ENCODE data around the gene HES4. TPM values are rescaled to one million over a fixed set of nuclear protein-coding genes. Genes with fewer than 3 reads are reported as not detected.

The HES4 gene
- total RNA-seq, 2 donors from 2014 or later, result 45.8 to 82.6 TPM

- H3K4me1 ChIP-seq (replicated peaks), result peaks cover 4% of the 10 kb centered on the region
- no peaks in the 10 kb centered on the region for H3K36me3 ChIP-seq
- intact Hi-C loops (cut with DNase I), result no loop called here
- DNase-seq (ENCODE audit: low spot score), result no peak
- TF ChIP-seq POLR2A (IDR thresholded peaks at IDR 0.05) (no peak), POLR2AphosphoS5 (IDR thresholded peaks at IDR 0.05) (no peak), CTCF (IDR thresholded peaks at IDR 0.05) (peak in 1 of 4 experiments; percentile 4)
- no peaks in the 10 kb centered on the region for H3K9me3 ChIP-seq
- WGBS, result 1% methylated on average over 53 of the region's 86 CpGs
- peak overlapping the region; percentile 59 to 71 for H3K4me3 ChIP-seq
- no peaks in the 10 kb centered on the region for H3K27me3 ChIP-seq (replicated peaks; ENCODE audit: insufficient read depth)
- H3K27ac ChIP-seq, result peak overlapping the region; percentile 94 to 95
Observed at GRCh38 chr1:998995-999724, 737 bp downstream of the HES4 start.

GRCh38 chr1:998745-998994, 1.2 kb downstream of the HES4 start:
- H3K27me3 ChIP-seq (replicated peaks; ENCODE audit: insufficient read depth), result no peaks in the 10 kb centered on the region
- TF ChIP-seq POLR2AphosphoS5 (IDR thresholded peaks at IDR 0.05), result no peak
- H3K4me3 ChIP-seq, result peak overlapping the region; percentile 59 to 71
- peaks cover 4% of the 10 kb centered on the region for H3K4me1 ChIP-seq (replicated peaks)
- H3K36me3 ChIP-seq, result no peaks in the 10 kb centered on the region
- no peaks in the 10 kb centered on the region for H3K9me3 ChIP-seq
- no peak for DNase-seq (ENCODE audit: low spot score)
- intact Hi-C loops (cut with DNase I), result no loop called here
- peak overlapping the region in 1 of 2 donors; percentile 94 for H3K27ac ChIP-seq
- 2% methylated on average over 17 of the region's 27 CpGs for WGBS

- Histone ChIP-seq H3K4me1 (replicated peaks) (peaks cover 4% of the 10 kb centered on the region), H3K27ac (no peak overlapping the region), H3K36me3 (no peaks in the 10 kb centered on the region), H3K9me3 (no peaks in the 10 kb centered on the region), H3K27me3 (replicated peaks; ENCODE audit: insufficient read depth) (no peaks in the 10 kb centered on the region), H3K4me3 (peak overlapping the region; percentile 59 to 71)
- 33% methylated on average over 74 of the region's 75 CpGs for WGBS
- intact Hi-C loops (cut with DNase I), result no loop called here
- no peak for TF ChIP-seq POLR2AphosphoS5 (IDR thresholded peaks at IDR 0.05)
- TF ChIP-seq CTCF (IDR thresholded peaks at IDR 0.05), result no peak
- no peak for TF ChIP-seq POLR2A (IDR thresholded peaks at IDR 0.05)
- no peak for DNase-seq (ENCODE audit: low spot score)
Observed at GRCh38 chr1:997993-998744, 1.7 kb downstream of the HES4 start.

- H3K27me3 ChIP-seq (replicated peaks; ENCODE audit: insufficient read depth), result no peaks in the 10 kb centered on the region
- TF ChIP-seq POLR2AphosphoS5 (IDR thresholded peaks at IDR 0.05), result no peak
- no peak for TF ChIP-seq POLR2A (IDR thresholded peaks at IDR 0.05)
- no peak for TF ChIP-seq CTCF (IDR thresholded peaks at IDR 0.05)
- no peak overlapping the region for H3K4me3 ChIP-seq
- no peak for DNase-seq (ENCODE audit: low spot score)
- H3K9me3 ChIP-seq, result no peaks in the 10 kb centered on the region
- H3K27ac ChIP-seq, result no peak overlapping the region
- H3K4me1 ChIP-seq (replicated peaks), result peaks cover 4% of the 10 kb centered on the region
- intact Hi-C loops (cut with DNase I), result no loop called here
- H3K36me3 ChIP-seq, result no peaks in the 10 kb centered on the region
- WGBS, result 97% methylated on average over 3 of the region's 3 CpGs
Observed at GRCh38 chr1:997713-997992, 2.2 kb downstream of the HES4 start.

GRCh38 chr1:996851-997712, 2.8 kb downstream of the HES4 start:
- Histone ChIP-seq H3K27me3 (replicated peaks; ENCODE audit: insufficient read depth) (no peaks in the 10 kb centered on the region), H3K4me3 (no peak overlapping the region), H3K36me3 (no peaks in the 10 kb centered on the region), H3K9me3 (no peaks in the 10 kb centered on the region), H3K27ac (no peak overlapping the region), H3K4me1 (replicated peaks) (peaks cover 4% of the 10 kb centered on the region)
- 75% methylated on average over 23 of the region's 24 CpGs for WGBS
- DNase-seq (ENCODE audit: low spot score), result no peak
- no peak for TF ChIP-seq POLR2AphosphoS5 (IDR thresholded peaks at IDR 0.05)
- TF ChIP-seq CTCF (IDR thresholded peaks at IDR 0.05), result no peak
- no peak for TF ChIP-seq POLR2A (IDR thresholded peaks at IDR 0.05)
- intact Hi-C loops (cut with DNase I), result no loop called here
